C4-2B (cell line): ENCODE data around the gene PPIC.
"Not testable (repeated sequence)": the region's sequence is repeated elsewhere in the genome, so short reads cannot be mapped to it uniquely, and the experiment has no call there.

Experiments
- H3K27ac ChIP-seq: fragments of 450-650 bp; 2 replicates; pipeline ENCODE4 v1.5.1; 2017
- CTCF ChIP-seq: fragments of 450-650 bp; conservative IDR thresholded peaks from 2 replicates; pipeline ENCODE4 v1.5.1; 2017; ENCODE audit warnings: mild to moderate bottlenecking
- ZFX ChIP-seq: fragments of 450-650 bp; IDR thresholded peaks from 2 replicates; pipeline ENCODE4 v1.6.1; 2017

PPIC gene

GRCh38 chr5:122978068-122978467, 58.5 kb downstream of the PPIC start:
- no peak overlapping the region for H3K27ac ChIP-seq
- TF ChIP-seq CTCF, result no peak
- TF ChIP-seq ZFX, result no peak

GRCh38 chr5:122977319-122977718, 59.2 kb downstream of the PPIC start:
- no peak overlapping the region for H3K27ac ChIP-seq
- TF ChIP-seq CTCF (no peak), ZFX (no peak)

GRCh38 chr5:122974251-122974650, 62.3 kb downstream of the PPIC start:
- not testable (repeated sequence) for H3K27ac ChIP-seq

GRCh38 chr5:122973759-122974158, 62.8 kb downstream of the PPIC start:
- not testable (repeated sequence) for H3K27ac ChIP-seq
